ENCODE data around the gene CARS2.
"Not testable (repeated sequence)": the region's sequence is repeated elsewhere in the genome, so short reads cannot be mapped to it uniquely, and the experiment has no call there.

Gene CARS2, protein sequence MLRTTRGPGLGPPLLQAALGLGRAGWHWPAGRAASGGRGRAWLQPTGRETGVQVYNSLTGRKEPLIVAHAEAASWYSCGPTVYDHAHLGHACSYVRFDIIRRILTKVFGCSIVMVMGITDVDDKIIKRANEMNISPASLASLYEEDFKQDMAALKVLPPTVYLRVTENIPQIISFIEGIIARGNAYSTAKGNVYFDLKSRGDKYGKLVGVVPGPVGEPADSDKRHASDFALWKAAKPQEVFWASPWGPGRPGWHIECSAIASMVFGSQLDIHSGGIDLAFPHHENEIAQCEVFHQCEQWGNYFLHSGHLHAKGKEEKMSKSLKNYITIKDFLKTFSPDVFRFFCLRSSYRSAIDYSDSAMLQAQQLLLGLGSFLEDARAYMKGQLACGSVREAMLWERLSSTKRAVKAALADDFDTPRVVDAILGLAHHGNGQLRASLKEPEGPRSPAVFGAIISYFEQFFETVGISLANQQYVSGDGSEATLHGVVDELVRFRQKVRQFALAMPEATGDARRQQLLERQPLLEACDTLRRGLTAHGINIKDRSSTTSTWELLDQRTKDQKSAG

GRCh38 chr13:110705826-110706569 is at the start of gene CARS2:
TSS of gene CARS2 (minus strand) at chr13:110706116. CDS start at chr13:110706093, 23 bp downstream.
- peak; percentile 89 to 93 (median 91) for DNase-seq (ENCODE audit: low read depth in 3 of 3)

GRCh38 chr13:110748271-110748670 is 42.4 kb upstream of the CARS2 start:
- no peak for DNase-seq (ENCODE audit: low read depth in 3 of 3)

- no peak for DNase-seq (ENCODE audit: low read depth in 3 of 3)
Observed at GRCh38 chr13:110746438-110746837, 40.5 kb upstream of the CARS2 start.

DNA sequence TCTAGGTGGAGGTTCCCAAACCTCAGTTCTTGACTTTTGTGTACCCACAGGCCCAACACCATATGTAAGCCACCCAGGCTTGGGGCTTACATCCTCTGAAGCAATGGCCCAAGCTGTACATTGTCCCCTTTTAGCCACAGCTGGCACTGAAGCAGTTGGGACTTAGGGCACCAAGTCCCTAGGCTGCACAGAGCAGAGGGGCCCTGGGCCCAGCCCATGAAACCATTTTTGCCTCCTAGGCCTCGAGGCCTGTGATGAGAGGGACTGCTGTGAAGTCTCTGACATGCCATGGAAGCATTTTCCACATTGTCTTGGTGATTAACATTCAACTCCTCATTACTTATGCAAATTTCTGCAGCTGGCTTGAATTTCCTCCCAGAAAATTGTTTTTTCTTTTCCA is 37.8 kb upstream of the CARS2 start:
- DNase-seq (ENCODE audit: low read depth in 3 of 3): no peak

DNA sequence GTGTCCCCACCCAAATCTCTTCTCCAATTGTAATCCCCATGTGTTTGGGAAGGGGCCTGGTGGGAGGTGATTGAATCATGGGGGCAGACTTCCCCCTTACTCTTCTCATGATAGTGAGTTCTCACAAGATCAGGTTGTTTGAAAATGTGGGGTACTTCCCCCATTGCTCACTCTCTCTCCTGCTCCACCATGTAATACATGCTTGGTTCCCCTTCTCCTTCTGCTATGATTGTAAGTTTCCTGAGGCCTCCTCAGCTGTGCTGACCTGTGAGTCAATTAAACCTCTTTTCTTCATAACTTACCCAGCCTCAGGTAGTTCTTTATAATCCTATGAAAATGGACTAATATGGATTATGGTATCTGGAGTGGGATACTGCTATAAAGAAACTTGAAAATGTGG is 31.6 kb upstream of the CARS2 start:
- DNase-seq (ENCODE audit: low read depth in 3 of 3): no peak

DNA sequence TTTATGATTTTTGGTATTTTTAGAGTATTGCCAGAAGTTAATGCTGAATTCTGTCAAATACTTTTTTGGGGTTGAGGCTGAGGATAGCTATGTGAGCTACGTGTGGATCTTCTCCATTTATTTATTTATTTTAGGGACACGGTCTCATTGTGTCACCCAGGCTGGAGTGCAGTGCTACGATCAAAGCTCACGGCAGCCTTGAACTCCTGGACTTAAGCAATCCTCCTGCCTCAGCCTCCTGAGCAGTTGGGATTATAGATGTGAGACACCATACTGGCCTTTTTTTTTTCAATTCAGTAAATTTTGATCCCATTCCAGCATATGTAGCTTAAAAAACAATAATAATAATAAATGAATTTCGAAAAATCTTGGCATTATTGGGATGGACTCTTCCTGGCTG is 28.6 kb upstream of the CARS2 start:
- no peak for DNase-seq (ENCODE audit: low read depth in 3 of 3)

GRCh38 chr13:110731072-110731471 is 25.2 kb upstream of the CARS2 start:
- no peak for DNase-seq (ENCODE audit: low read depth in 3 of 3)

DNA sequence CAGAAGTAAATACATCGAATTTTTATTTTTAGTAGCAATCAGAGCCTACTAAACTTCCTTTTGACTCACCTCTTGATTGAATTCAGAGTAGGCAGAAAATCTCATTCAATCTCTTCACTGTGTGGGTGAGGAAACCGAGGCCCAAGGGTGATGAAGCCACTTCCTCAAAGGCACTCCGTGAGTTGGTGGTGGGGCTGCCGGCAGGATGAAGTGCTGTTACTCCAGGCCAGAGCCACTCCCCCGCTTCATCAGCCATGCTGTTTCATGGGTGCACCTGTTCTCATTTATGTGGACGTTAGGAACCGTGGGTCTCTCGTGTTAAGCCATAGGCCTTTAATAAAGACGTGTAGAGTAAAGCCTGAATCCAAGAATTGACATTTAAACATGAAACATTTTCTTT is 20.8 kb upstream of the CARS2 start:
- peak; percentile 30 to 66 (median 64) for DNase-seq (ENCODE audit: low read depth in 3 of 3)

- DNase-seq (ENCODE audit: low read depth in 3 of 3): not testable (repeated sequence)
Observed at GRCh38 chr13:110726153-110726552, 20.2 kb upstream of the CARS2 start.

GRCh38 chr13:110723598-110723997 is 17.7 kb upstream of the CARS2 start:
- no peak for DNase-seq (ENCODE audit: low read depth in 3 of 3)

DNA sequence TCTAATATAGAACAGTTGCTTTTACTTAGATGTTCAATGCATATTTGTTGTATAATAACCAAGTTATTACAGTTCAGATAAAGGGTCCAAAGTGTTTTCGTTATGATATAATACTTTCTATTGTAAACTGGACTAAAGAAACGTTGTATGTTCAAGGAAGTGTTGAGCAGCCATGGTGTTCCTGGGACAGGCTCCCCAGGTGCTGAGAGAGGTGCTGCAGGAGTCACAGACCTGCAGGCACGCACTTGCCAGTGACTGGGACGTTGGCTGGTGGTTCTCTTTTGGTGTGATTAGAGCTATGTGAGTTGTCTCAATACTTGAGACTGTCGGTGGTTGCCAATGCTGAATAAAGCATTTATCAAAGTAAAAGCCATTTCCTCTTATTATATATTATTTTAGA is 17.1 kb upstream of the CARS2 start:
- DNase-seq (ENCODE audit: low read depth in 3 of 3): no peak

DNA sequence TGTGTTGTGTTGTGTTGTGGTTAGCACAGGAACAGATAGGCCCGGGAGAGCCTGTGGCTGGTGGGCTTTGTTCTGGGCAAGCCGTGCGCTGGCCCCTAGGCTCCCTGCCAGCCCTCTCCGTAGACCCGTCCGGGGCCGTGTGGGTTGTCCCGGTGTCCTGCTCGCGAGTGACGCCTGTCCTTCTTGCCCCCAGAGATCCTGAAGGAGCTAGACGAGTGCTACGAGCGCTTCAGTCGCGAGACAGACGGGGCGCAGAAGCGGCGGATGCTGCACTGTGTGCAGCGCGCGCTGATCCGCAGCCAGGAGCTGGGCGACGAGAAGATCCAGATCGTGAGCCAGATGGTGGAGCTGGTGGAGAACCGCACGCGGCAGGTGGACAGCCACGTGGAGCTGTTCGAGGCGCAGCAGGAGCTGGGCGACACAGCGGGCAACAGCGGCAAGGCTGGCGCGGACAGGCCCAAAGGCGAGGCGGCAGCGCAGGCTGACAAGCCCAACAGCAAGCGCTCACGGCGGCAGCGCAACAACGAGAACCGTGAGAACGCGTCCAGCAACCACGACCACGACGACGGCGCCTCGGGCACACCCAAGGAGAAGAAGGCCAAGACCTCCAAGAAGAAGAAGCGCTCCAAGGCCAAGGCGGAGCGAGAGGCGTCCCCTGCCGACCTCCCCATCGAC is 13.3 kb upstream of the CARS2 start:
- no peak for DNase-seq (ENCODE audit: low read depth in 3 of 3)

DNA sequence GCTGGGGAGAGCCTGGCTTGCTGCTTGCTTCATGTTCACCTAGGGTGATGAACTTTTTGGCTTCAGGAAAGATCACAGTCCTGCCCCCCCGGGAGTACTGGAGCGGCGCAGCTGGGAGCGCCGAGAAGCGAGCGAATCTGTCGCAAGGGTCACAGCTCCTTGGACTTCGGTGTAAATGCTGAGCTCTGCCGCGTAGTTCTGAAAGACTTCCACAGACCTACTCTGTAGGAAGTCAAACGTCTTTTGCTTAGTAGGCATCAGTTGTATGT is 10.3 kb upstream of the CARS2 start:
- DNase-seq (ENCODE audit: low read depth in 3 of 3): no peak

DNA sequence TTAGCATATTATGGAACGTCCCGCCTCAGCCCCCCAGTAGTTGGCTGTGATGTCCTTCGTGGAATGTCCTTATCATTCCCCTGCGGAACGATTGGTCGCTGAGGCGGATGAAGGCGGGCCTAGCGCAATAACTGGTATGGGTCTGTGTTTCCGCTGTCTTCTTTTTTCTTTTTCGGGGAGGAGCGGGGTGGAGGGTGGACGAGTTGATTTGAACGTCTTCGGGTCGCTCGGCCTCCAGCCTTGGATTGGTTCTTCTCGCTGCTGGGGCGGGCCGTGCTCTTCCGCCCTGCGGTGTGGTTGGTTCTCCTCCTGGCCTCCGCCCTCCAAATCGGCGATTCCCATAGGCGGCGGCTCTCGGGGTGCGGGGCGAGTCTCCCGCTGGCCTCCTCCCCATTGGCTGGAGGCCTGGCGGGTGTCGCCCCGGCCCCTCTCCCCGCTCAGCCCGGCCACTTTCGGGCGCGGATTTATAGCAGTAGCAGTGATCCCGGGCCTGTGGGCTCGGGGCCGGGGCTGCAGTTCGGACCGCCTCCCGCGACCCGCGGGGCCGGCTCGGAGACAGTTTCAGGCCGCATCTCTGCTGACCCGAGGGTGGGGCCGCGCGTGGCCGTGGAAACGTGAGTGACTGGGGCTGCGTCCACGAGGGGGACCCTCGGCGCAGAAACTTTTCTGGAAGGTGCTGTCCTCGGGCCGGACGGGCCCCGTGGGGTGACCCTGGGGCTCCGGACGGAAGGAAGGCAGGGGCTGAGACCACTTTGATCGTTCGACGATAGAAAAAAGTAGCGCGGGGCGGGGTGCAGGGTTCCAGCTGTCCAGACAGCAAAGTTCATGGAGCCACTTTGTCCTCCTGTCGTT is 9.7 kb upstream of the CARS2 start:
- peak; percentile 88 to 94 (median 90) for DNase-seq (ENCODE audit: low read depth in 3 of 3)

- DNase-seq (ENCODE audit: low read depth in 3 of 3): peak in 2 of 3 donors; percentile 8 to 41
Observed at GRCh38 chr13:110714797-110715394, 9.0 kb upstream of the CARS2 start.

- peak; percentile 38 to 58 (median 54) for DNase-seq (ENCODE audit: low read depth in 3 of 3)
Observed at GRCh38 chr13:110713981-110714796, 8.3 kb upstream of the CARS2 start.

- DNase-seq (ENCODE audit: low read depth in 3 of 3): no peak
Observed at GRCh38 chr13:110713642-110713952, 7.7 kb upstream of the CARS2 start, which contains the start of gene ING1. TSS of gene ING1 (plus strand) at chr13:110713700. CDS start at chr13:110714150, 450 bp downstream.

GRCh38 chr13:110712849-110713641 is 7.1 kb upstream of the CARS2 start:
- DNase-seq (ENCODE audit: low read depth in 3 of 3): peak; percentile 97 to 99 (median 98)
